H1 (cell line): ENCODE measurements around the gene HSD11B1L. TPM values are rescaled to one million over a fixed set of nuclear protein-coding genes. Genes with fewer than 3 reads are reported as not detected.
A peak's percentile ranks its signal among the peaks of the same experiment; 100 is the strongest.

Experiments used
- CTCF ChIA-PET: fragments of 300-600 bp; sonication (Branson Sonifier 250); formaldehyde crosslinking; loops from one replicate; lab custom pipeline; 2021; ENCODE audit not compliant: partially characterized antibody; lab: Charles Lee
- POLR2A ChIA-PET: fragments of 300-600 bp; sonication (Branson Sonifier 250); formaldehyde crosslinking; loops from one replicate; lab custom pipeline; 2021; ENCODE audit warnings: inconsistent platforms; ENCODE audit not compliant: partially characterized antibody; lab: Charles Lee
- DNase-seq, 2 experiments: peaks; one replicate each; pipeline versions ENCODE4 v3.0.0 to v3.0.0-alpha.2; 2010 to 2022; ENCODE audit warnings: low spot score in 2 of 2, low read depth in 1 of 2, mixed read lengths in 1 of 2
- FAIRE-seq: peaks from 2 replicates; lab custom pipeline; 2011; peaks lifted over from hg19 to GRCh38; lab: Jason Lieb, UNC
- H2AFZ ChIP-seq: 2 replicates; pipeline ENCODE4 v1.8.1; 2012; ENCODE audit warnings: low read length, inconsistent platforms
- H2AK5ac ChIP-seq: 2 replicates; pipeline ENCODE4 v1.6.1; 2013; ENCODE audit warnings: low read depth, low read length
- H2BK120ac ChIP-seq: replicated peaks from 2 replicates; pipeline ENCODE3; 2013; ENCODE audit warnings: low read depth, low read length, inconsistent platforms
- H2BK12ac ChIP-seq: 2 replicates; pipeline ENCODE4 v1.6.1; 2013; ENCODE audit warnings: low read depth, low read length
- H2BK15ac ChIP-seq: 2 replicates; pipeline ENCODE4 v1.6.1; 2013; ENCODE audit warnings: low read length
- H2BK20ac ChIP-seq: 2 replicates; pipeline ENCODE4 v1.6.1; 2013; ENCODE audit warnings: low read length
- H2BK5ac ChIP-seq: 2 replicates; pipeline ENCODE4 v1.6.1; 2013; ENCODE audit warnings: low read depth, low read length
- H3K14ac ChIP-seq: 2 replicates; pipeline ENCODE4 v1.6.1; 2013; ENCODE audit warnings: inconsistent platforms; ENCODE audit not compliant: insufficient read length
- H3K18ac ChIP-seq: 2 replicates; pipeline ENCODE4 v1.6.1; 2013; ENCODE audit warnings: low read length; ENCODE audit errors: extremely low read depth
- H3K23ac ChIP-seq: 2 replicates; pipeline ENCODE4 v1.6.1; 2013; ENCODE audit warnings: inconsistent platforms; ENCODE audit not compliant: insufficient read length
- H3K23me2 ChIP-seq: 2 replicates; pipeline ENCODE4 v1.6.1; 2013; ENCODE audit warnings: low read depth, low read length
- H3K27ac ChIP-seq: 2 replicates; pipeline ENCODE4 v1.6.1; 2011; ENCODE audit warnings: low read depth, low read length, inconsistent platforms
- H3K27me3 ChIP-seq, 4 experiments: replicated peaks in 1 of 4; 1 replicate in 1 of 4; 2 replicates in 3 of 4; pipeline versions ENCODE4 v1.6.1 to v1.8.1; 2011 to 2013; ENCODE audit warnings: low read length in 3 of 4, mild to moderate bottlenecking in 3 of 4, inconsistent platforms in 2 of 4, mixed read lengths in 2 of 4, moderate library complexity in 1 of 4; ENCODE audit not compliant: control insufficient read depth in 3 of 4, insufficient read depth in 3 of 4; ENCODE audit errors: extremely low read depth in 1 of 4
- H3K36me3 ChIP-seq, 4 experiments: 2 replicates each; pipeline versions ENCODE4 v1.6.1 to v1.8.1; 2011 to 2013; ENCODE audit warnings: mild to moderate bottlenecking in 4 of 4, low read length in 3 of 4, moderate library complexity in 2 of 4, control low read depth in 1 of 4, inconsistent platforms in 1 of 4; ENCODE audit not compliant: insufficient read depth in 4 of 4, control insufficient read depth in 2 of 4
- H3K4ac ChIP-seq: replicated peaks from 2 replicates; pipeline ENCODE3; 2013; ENCODE audit warnings: low read length, low read depth, mixed read lengths, inconsistent platforms; ENCODE audit not compliant: insufficient read length
- H3K4me1 ChIP-seq, 4 experiments: replicated peaks in 1 of 4; 1 replicate in 1 of 4; 2 replicates in 3 of 4; pipeline versions ENCODE4 v1.6.1 to v1.8.1; 2011 to 2013; ENCODE audit warnings: low read length in 3 of 4, inconsistent platforms in 2 of 4, mixed read lengths in 1 of 4; ENCODE audit not compliant: insufficient read depth in 4 of 4, control insufficient read depth in 3 of 4
- H3K4me2 ChIP-seq, 2 experiments: 2 replicates each; pipeline versions ENCODE4 v1.6.1 to v1.8.1; 2011 to 2013; ENCODE audit warnings: low read depth in 2 of 2, low read length in 2 of 2, control low read depth in 1 of 2, inconsistent platforms in 1 of 2, mild to moderate bottlenecking in 1 of 2; ENCODE audit not compliant: insufficient read depth in 1 of 2
- H3K4me3 ChIP-seq, 4 experiments: fragments of 200-600, 300-600 bp in 1 of 4; sonication (generic), shearing (Covaris generic), sonication (Bioruptor Twin) in 1 of 4; 2 replicates each; pipeline versions ENCODE4 v1.5.1 to v1.8.1; 2011 to 2016; ENCODE audit warnings: low read length in 4 of 4, low read depth in 3 of 4, control low read depth in 2 of 4, inconsistent platforms in 2 of 4, mild to moderate bottlenecking in 2 of 4, mixed read lengths in 1 of 4, moderate library complexity in 1 of 4; ENCODE audit not compliant: insufficient read depth in 2 of 4; ENCODE audit errors: extremely low read depth in 1 of 4
- H3K56ac ChIP-seq: replicated peaks from 2 replicates; pipeline ENCODE3; 2013; ENCODE audit warnings: low read depth, mild to moderate bottlenecking, mixed read lengths, low read length, inconsistent platforms; ENCODE audit not compliant: insufficient read length
- H3K79me1 ChIP-seq: 2 replicates; pipeline ENCODE4 v1.6.1; 2013; ENCODE audit warnings: low read depth, low read length, control low read depth
- H3K79me2 ChIP-seq, 2 experiments: 2 replicates each; pipeline versions ENCODE4 v1.6.1 to v1.8.1; 2012 to 2013; ENCODE audit warnings: low read length in 2 of 2, mild to moderate bottlenecking in 2 of 2, inconsistent platforms in 1 of 2; ENCODE audit not compliant: insufficient read depth in 2 of 2, control insufficient read depth in 1 of 2
- H3K9ac ChIP-seq, 4 experiments: replicated peaks in 1 of 4; 1 replicate in 1 of 4; 2 replicates in 3 of 4; pipeline versions ENCODE4 v1.6.1 to v1.8.1; 2011 to 2013; ENCODE audit warnings: low read depth in 3 of 4, low read length in 3 of 4, control low read depth in 2 of 4, mild to moderate bottlenecking in 2 of 4, moderate library complexity in 2 of 4, inconsistent platforms in 1 of 4; ENCODE audit errors: extremely low read depth in 1 of 4
- H3K9me3 ChIP-seq, 2 experiments: 2 replicates each; pipeline versions ENCODE4 v1.6.1 to v1.8.1; 2012 to 2013; ENCODE audit warnings: mild to moderate bottlenecking in 2 of 2, moderate library complexity in 2 of 2, control low read depth in 1 of 2, inconsistent platforms in 1 of 2, low read depth in 1 of 2, low read length in 1 of 2, mixed read lengths in 1 of 2; ENCODE audit not compliant: insufficient read depth in 2 of 2
- H4K20me1 ChIP-seq, 2 experiments: replicated peaks in 1 of 2; 2 replicates each; pipeline versions ENCODE3 to v1.8.1; 2011 to 2013; ENCODE audit warnings: inconsistent platforms in 2 of 2, low read length in 2 of 2, mild to moderate bottlenecking in 1 of 2; ENCODE audit not compliant: insufficient read depth in 2 of 2, control insufficient read depth in 1 of 2
- H4K5ac ChIP-seq: 2 replicates; pipeline ENCODE4 v1.6.1; 2013; ENCODE audit warnings: low read length, low read depth, mixed read lengths, inconsistent platforms; ENCODE audit not compliant: insufficient read length
- H4K8ac ChIP-seq: 2 replicates; pipeline ENCODE4 v1.8.0; 2013; ENCODE audit warnings: mild to moderate bottlenecking, moderate library complexity, low read length, inconsistent platforms; ENCODE audit not compliant: insufficient read depth; ENCODE audit errors: extremely low read depth
- H4K91ac ChIP-seq: replicated peaks from 2 replicates; pipeline ENCODE3; 2013; ENCODE audit warnings: low read length, mixed read lengths, inconsistent platforms; ENCODE audit not compliant: insufficient read length
- CBX5 ChIP-seq: fragments of 300-800, 300-1000 bp; sonication (generic); IDR thresholded peaks from 2 replicates; pipeline ENCODE4 v1.7.1; 2016; ENCODE audit warnings: antibody characterized with exemption, low read length, low read depth
- CEBPB ChIP-seq: IDR thresholded peaks from 2 replicates; pipeline ENCODE4 v1.6.1; 2012; ENCODE audit warnings: low read depth, low read length
- EP300 ChIP-seq, 2 experiments: IDR thresholded peaks; 1 replicate in 1 of 2; 2 replicates in 1 of 2; pipeline ENCODE4 v1.6.1; 2011 to 2012; ENCODE audit warnings: low read depth in 2 of 2, low read length in 2 of 2, mild to moderate bottlenecking in 2 of 2, borderline replicate concordance in 1 of 2, inconsistent platforms in 1 of 2, moderate library complexity in 1 of 2
- KDM5A ChIP-seq: fragments of 200-600 bp; IDR thresholded peaks from 2 replicates; pipeline ENCODE4 v1.7.1; 2012; ENCODE audit warnings: mild to moderate bottlenecking, low read length, inconsistent platforms, mixed read lengths
- POLR2A ChIP-seq, 2 experiments: IDR thresholded peaks; 1 replicate in 1 of 2; 2 replicates in 1 of 2; pipeline ENCODE4 v1.6.1; 2011; ENCODE audit warnings: low read depth in 2 of 2, low read length in 2 of 2, mild to moderate bottlenecking in 2 of 2; ENCODE audit errors: control extremely low read depth in 1 of 2
- POLR2AphosphoS5 ChIP-seq: IDR thresholded peaks from 2 replicates; pipeline ENCODE4 v1.6.1; 2011; ENCODE audit warnings: low read depth, low read length
- RXRA ChIP-seq: IDR thresholded peaks from 2 replicates; pipeline ENCODE4 v1.6.1; 2011; ENCODE audit warnings: low read depth, mild to moderate bottlenecking, low read length, moderate library complexity; ENCODE audit not compliant: insufficient read depth
- WGBS, 2 experiments: shearing (Covaris generic) in 1 of 2; methylation state at CpG; one replicate each; pipeline versions ENCODE4 v1.1.6 to v1.1.7; 2013 to 2015; ENCODE audit warnings: low lambda C conversion rate in 2 of 2, mixed read lengths in 2 of 2, inconsistent platforms in 1 of 2, low coverage in 1 of 2, missing lambda C conversion rate in 1 of 2; ENCODE audit not compliant: insufficient replicate concordance in 2 of 2, insufficient coverage in 1 of 2, insufficient read length in 1 of 2; ENCODE audit errors: extremely low coverage in 1 of 2, missing lambda C conversion rate in 1 of 2; 5-methylcytosine and 5-hydroxymethylcytosine counted together
- polyA plus RNA-seq, 7 experiments: library from polyadenylated mRNA; depleted of rRNA in 3 of 7; stranded (reverse) in 5 of 7; unstranded in 2 of 7; fragments of >200 nt in 5 of 7; fragments of 200-250 nt in 2 of 7; gene quantifications; 1 replicate in 5 of 7; 2 replicates in 1 of 7; 4 replicates in 1 of 7; pipeline versions ENCODE4 v1.2.1 to v1.2.3, GENCODE V29; 2011 to 2013; ENCODE audit warnings: missing spikeins in 2 of 7, mixed read lengths in 2 of 7
- total RNA-seq: library from RNA; stranded (reverse); fragmentation: NEBNext Ultra II Directional; extraction: Animal tissue kit (Norgen Biotek cat#: 25700); gene quantifications from 2 replicates; pipeline ENCODE4 v1.2.1, GENCODE V29; 2021
- TF ChIP-seq, protein P1 (sequence below): IDR thresholded peaks from 2 replicates; pipeline ENCODE4 v1.6.1; 2012; ENCODE audit warnings: inconsistent platforms
- TF ChIP-seq, protein P2 (sequence below): IDR thresholded peaks from 2 replicates; pipeline ENCODE4 v1.6.1; 2011; ENCODE audit warnings: low read length, improper control_type of control experiment

HSD11B1L gene
- total and polyA plus RNA-seq, 2 of the 8 experiments (the other 6 are each of a cell fraction or from before 2014, with no cell fraction given) = 8.2 to 20.6 TPM

DNA sequence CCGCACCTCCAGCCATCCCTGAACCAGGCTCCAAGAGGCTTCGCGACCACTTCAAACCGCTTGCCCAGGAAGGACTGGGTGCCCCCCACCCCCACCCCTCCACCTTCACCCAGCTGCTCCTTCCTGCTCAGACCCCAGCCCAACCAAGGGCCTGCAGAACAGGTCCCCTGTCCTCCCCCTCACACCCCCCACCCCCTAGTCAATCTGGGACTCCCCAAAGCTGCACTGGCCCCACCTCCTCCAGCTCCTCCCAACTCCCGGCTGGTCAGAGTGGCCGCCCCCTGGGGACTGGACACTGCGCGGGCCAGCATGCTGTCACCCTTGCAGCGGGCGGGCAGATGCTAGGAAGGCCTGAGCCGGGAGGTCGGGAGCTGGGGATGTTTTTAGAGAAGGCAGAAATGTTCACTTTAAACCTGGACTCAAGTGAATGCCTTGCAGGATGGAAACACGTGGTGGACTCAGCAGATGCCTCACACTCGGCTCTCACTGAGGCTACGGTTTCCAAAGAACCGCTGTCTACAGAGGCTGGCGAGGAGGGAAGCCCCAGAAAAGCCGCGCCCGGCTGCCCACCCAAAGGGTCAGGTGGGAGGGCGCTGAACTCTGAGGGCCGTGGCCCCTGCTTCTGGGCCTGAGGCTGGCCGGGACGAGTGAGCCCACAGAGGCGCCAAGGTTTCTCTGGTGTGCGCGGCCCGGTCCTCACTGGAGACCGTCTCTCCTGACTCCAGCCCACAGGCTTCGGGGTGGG is 17.2 kb downstream of the HSD11B1L start:
- H4K20me1 ChIP-seq = peaks cover 23 to 31% of the 10 kb centered on the region in 2 experiments
- no peaks in the 10 kb centered on the region for H3K27me3 ChIP-seq
- peaks cover 2% of the 10 kb centered on the region for H3K79me1 ChIP-seq
- no peak overlapping the region for H2BK5ac ChIP-seq
- no peak overlapping the region for H2AFZ ChIP-seq
- no peak overlapping the region for H2BK120ac ChIP-seq
- FAIRE-seq = no peak
- no peaks in the 10 kb centered on the region; the same call in 1 of the 2 replicates for H3K23me2 ChIP-seq
- ChIA-PET POLR2A (interaction anchor here (0.9 to 15.6 kb wide), 3 partner anchors 8 to 76 kb away, joined by 3 to 620 read pairs (median 60); partner anchors contain the start of genes CATSPERD, LONP1, RPL36 and SAFB), CTCF (interaction anchor here (1.5 to 2.0 kb wide), 3 partner anchors 7 to 11 kb away, joined by 4 to 9 read pairs (median 4); partner anchors contain the start of gene RPL36)
- peaks cover 0 to 5% of the 10 kb centered on the region in 2 experiments; a peak in 1 of 4 replicates for H3K9me3 ChIP-seq
- H3K23ac ChIP-seq = no peak overlapping the region
- H3K4me2 ChIP-seq = no peak overlapping the region
- H3K14ac ChIP-seq = no peak overlapping the region
- H3K27ac ChIP-seq = no peak overlapping the region
- no peak overlapping the region for H4K5ac ChIP-seq
- WGBS, 2 experiments = 93% methylated on average over 23 of the region's 30 CpGs; no CpG with 5 or more reads in 1 of the 2 experiments
- H4K8ac ChIP-seq = no peak overlapping the region
- no peak overlapping the region for H3K4ac ChIP-seq
- no peak overlapping the region for H2BK20ac ChIP-seq
- H3K56ac ChIP-seq = no peak overlapping the region
- no peak overlapping the region for H2AK5ac ChIP-seq
- H2BK15ac ChIP-seq = no peak overlapping the region
- peaks cover 36 to 77% (median 64%) of the 10 kb centered on the region in 4 experiments for H3K36me3 ChIP-seq
- H3K4me1 ChIP-seq = no peaks in the 10 kb centered on the region
- H3K4me3 ChIP-seq = no peak overlapping the region
- H3K18ac ChIP-seq = no peak overlapping the region
- no peak overlapping the region for H2BK12ac ChIP-seq
- H4K91ac ChIP-seq = no peak overlapping the region
- H3K9ac ChIP-seq = no peak overlapping the region
- H3K79me2 ChIP-seq = peaks cover 0 to 10% of the 10 kb centered on the region in 2 experiments; a peak in 1 of 4 replicates
- DNase-seq = no peak
- TF ChIP-seq EP300 (IDR thresholded peaks at IDR 0.05; ENCODE audit: borderline replicate concordance in 1 of 2, low read depth in 2 of 2, low read length in 2 of 2) (no peak), KDM5A (no peak), POLR2AphosphoS5 (0 out of 2 replicates have a peak, but pooled peaks have one; percentile 2), CBX5 (no peak), CEBPB (no peak), RXRA (no peak), POLR2A (IDR thresholded peaks at IDR 0.05; ENCODE audit: control extremely low read depth in 1 of 2, low read depth in 2 of 2, low read length in 2 of 2) (peak in 1 of 2 experiments; percentile 2; a peak in 1 of 3 replicates)
- TF ChIP-seq, protein P1, sequence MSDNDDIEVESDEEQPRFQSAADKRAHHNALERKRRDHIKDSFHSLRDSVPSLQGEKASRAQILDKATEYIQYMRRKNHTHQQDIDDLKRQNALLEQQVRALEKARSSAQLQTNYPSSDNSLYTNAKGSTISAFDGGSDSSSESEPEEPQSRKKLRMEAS = no peak
- TF ChIP-seq, protein P2, sequence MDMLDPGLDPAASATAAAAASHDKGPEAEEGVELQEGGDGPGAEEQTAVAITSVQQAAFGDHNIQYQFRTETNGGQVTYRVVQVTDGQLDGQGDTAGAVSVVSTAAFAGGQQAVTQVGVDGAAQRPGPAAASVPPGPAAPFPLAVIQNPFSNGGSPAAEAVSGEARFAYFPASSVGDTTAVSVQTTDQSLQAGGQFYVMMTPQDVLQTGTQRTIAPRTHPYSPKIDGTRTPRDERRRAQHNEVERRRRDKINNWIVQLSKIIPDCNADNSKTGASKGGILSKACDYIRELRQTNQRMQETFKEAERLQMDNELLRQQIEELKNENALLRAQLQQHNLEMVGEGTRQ = no peak
